SKM-1 treated with dmso at 0.1 percent for 144 hours (cell line): ENCODE measurements around the gene NPTXR.

ENCODE experiments used
- DNase-seq: peaks from one replicate; lab custom pipeline; 2025; ENCODE audit not compliant: unreplicated experiment; lab: John Stamatoyannopoulos, UW

NPTXR gene

GRCh38 chr22:38799265-38800002, 44.4 kb downstream of the NPTXR start:
- no peak for DNase-seq

GRCh38 chr22:38798496-38798895, 45.3 kb downstream of the NPTXR start:
- DNase-seq = no peak

GRCh38 chr22:38796262-38796957, 47.4 kb downstream of the NPTXR start:
- DNase-seq = no peak

- DNase-seq = no peak
Observed at GRCh38 chr22:38795569-38795968, 48.3 kb downstream of the NPTXR start.

- peak; percentile 96 for DNase-seq
Observed at GRCh38 chr22:38793721-38794466, 49.9 kb downstream of the NPTXR start, which contains the start of gene DNAL4. DNAL4 (minus strand) TSS chr22:38794143; CDS start chr22:38782731, 11,412 bp downstream.

- no peak for DNase-seq
Observed at GRCh38 chr22:38793317-38793716, 50.5 kb downstream of the NPTXR start.

GRCh38 chr22:38792833-38793232, 51.0 kb downstream of the NPTXR start:
- DNase-seq = no peak

GRCh38 chr22:38789606-38790005, 54.2 kb downstream of the NPTXR start:
- DNase-seq = no peak

- DNase-seq = no peak
Observed at GRCh38 chr22:38788846-38789245, 55.0 kb downstream of the NPTXR start.

- DNase-seq = no peak
Observed at GRCh38 chr22:38788021-38788816, 55.6 kb downstream of the NPTXR start.

GRCh38 chr22:38786631-38787030, 57.2 kb downstream of the NPTXR start:
- DNase-seq = no peak

- DNase-seq = no peak
Observed at GRCh38 chr22:38784856-38785255, 59.0 kb downstream of the NPTXR start.

- DNase-seq = no peak
Observed at GRCh38 chr22:38784035-38784434, 59.8 kb downstream of the NPTXR start.

GRCh38 chr22:38783095-38783615, 60.7 kb downstream of the NPTXR start:
- DNase-seq = no peak

GRCh38 chr22:38782402-38783094, 61.3 kb downstream of the NPTXR start:
- DNase-seq = peak; percentile 31

- no peak for DNase-seq
Observed at GRCh38 chr22:38781033-38781432, 62.8 kb downstream of the NPTXR start.

GRCh38 chr22:38777087-38777671, 66.6 kb downstream of the NPTXR start:
- no peak for DNase-seq

- DNase-seq = no peak
Observed at GRCh38 chr22:38776086-38776485, 67.7 kb downstream of the NPTXR start.

- DNase-seq = no peak
Observed at GRCh38 chr22:38775656-38776055, 68.2 kb downstream of the NPTXR start.
